HG03457 (cell line): ENCODE data around the gene METRN.

Experiments
- ATAC-seq: cut with Tn5 transposase; IDR thresholded peaks from one replicate; pipeline ENCODE4 v1.9.1; 2021; ENCODE audit warnings: moderate number of reproducible peaks; ENCODE audit not compliant: unreplicated experiment

Gene METRN

GRCh38 chr16:722835-723633 is 8.1 kb downstream of the METRN start:
- ATAC-seq, result no peak

GRCh38 chr16:723695-724094 is 8.8 kb downstream of the METRN start:
- ATAC-seq, result no peak

GRCh38 chr16:724188-725040 is 9.5 kb downstream of the METRN start:
- ATAC-seq, result no peak

GRCh38 chr16:725041-725376 is 10.1 kb downstream of the METRN start:
- ATAC-seq, result no peak

GRCh38 chr16:725463-726187 is 10.7 kb downstream of the METRN start:
- ATAC-seq, result no peak

GRCh38 chr16:726188-726437 is 11.2 kb downstream of the METRN start:
- ATAC-seq, result no peak

GRCh38 chr16:726438-727290 is 11.7 kb downstream of the METRN start, which contains the start of the genes CCDC78 and HAGHL:
Gene CCDC78, minus strand, starts transcription at chr16:726443. Its CDS starts 76 bp downstream, at chr16:726367.
Gene HAGHL, plus strand, starts transcription at chr16:727106. Its CDS starts 404 bp downstream, at chr16:727510.
- no peak for ATAC-seq

GRCh38 chr16:727291-727977 is 12.5 kb downstream of the METRN start:
- no peak for ATAC-seq

- no peak for ATAC-seq
Observed at GRCh38 chr16:728131-728889, 13.4 kb downstream of the METRN start.

- no peak for ATAC-seq
Observed at GRCh38 chr16:728890-729744, 14.2 kb downstream of the METRN start.

GRCh38 chr16:729768-730665 is 15.1 kb downstream of the METRN start:
- no peak for ATAC-seq

GRCh38 chr16:730666-731509 is 16.0 kb downstream of the METRN start:
- ATAC-seq, result no peak

GRCh38 chr16:732332-732731 is 17.4 kb downstream of the METRN start:
- ATAC-seq, result no peak

- ATAC-seq, result no peak
Observed at GRCh38 chr16:732936-733335, 18.0 kb downstream of the METRN start.

- no peak for ATAC-seq
Observed at GRCh38 chr16:733382-734207, 18.7 kb downstream of the METRN start.
